GM23248 (cell line): ENCODE measurements around the gene MORC1.

ENCODE experiments used
- EZH2 ChIP-seq: fragments of 200-600 bp; sonication (generic); IDR thresholded peaks from 2 replicates; pipeline ENCODE4 v1.6.1; 2018; ENCODE audit warnings: antibody characterized with exemption, mild to moderate bottlenecking; ENCODE audit not compliant: insufficient read depth, poor library complexity, severe bottlenecking
- EZH2phosphoT487 ChIP-seq: fragments of 200-600 bp; sonication (generic); IDR thresholded peaks from 2 replicates; pipeline ENCODE4 v1.6.1; 2018; ENCODE audit warnings: antibody characterized with exemption, moderate library complexity, mild to moderate bottlenecking, low read depth; ENCODE audit not compliant: insufficient read depth

DNA sequence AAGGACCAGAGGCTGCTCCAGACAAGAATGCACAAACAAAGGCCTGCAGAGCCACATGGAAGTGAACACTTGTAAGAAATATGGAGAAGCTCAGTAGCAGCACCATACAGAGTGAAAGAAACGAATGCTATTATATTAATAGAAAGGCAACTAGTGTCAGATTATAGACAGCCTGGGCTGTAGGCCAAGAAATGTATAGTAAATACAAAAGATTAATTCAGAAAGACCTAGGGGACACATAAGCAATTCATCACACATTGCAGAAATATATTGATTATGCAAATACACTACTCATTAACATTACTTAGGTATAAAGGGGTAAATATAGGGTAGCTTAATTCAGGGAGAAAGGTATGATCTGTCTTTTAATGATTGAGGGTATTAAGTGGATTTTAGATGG, 94.8 kb downstream of the MORC1 start:
- TF ChIP-seq EZH2, result no peak
- TF ChIP-seq EZH2phosphoT487, result no peak
